Panc1 (cell line): ENCODE results near the gene MDN1. TPM values are rescaled to one million over a fixed set of nuclear protein-coding genes. Genes with fewer than 3 reads are reported as not detected.

ENCODE experiments used
- ATAC-seq: fragments of 200-7000 bp; cut with Tn5 transposase; 2 replicates; pipeline ENCODE4 v1.9.1; 2020; ENCODE audit warnings: mild to moderate bottlenecking, moderate library complexity
- BruUV-seq: library from RNA; stranded (reverse); fragments of 400-500 nt; replicated peaks from 2 replicates; lab custom pipeline; 2021; lab: Mats Ljungman, UMichigan
- CTCF ChIA-PET: fragments of 300-600 bp; sonication (Branson Sonifier 250); formaldehyde crosslinking; loops from one replicate; lab custom pipeline; 2022; ENCODE audit warnings: antibody characterized with exemption; lab: Charles Lee
- POLR2A ChIA-PET: fragments of 300-600 bp; sonication (Branson Sonifier 250); formaldehyde crosslinking; loops from one replicate; lab custom pipeline; 2022; ENCODE audit warnings: antibody characterized with exemption; lab: Charles Lee
- DNase-seq: peaks from one replicate; pipeline ENCODE4 v3.0.0-alpha.2; 2010; ENCODE audit warnings: low read depth, low spot score
- H3K27ac ChIP-seq: 2 replicates; pipeline ENCODE4 v1.5.1; 2011; ENCODE audit warnings: mild to moderate bottlenecking, low read length, inconsistent platforms
- H3K27me3 ChIP-seq: fragments of 200-500 bp; sonication (Bioruptor generic); 2 replicates; pipeline ENCODE4 v1.6.0; 2014; ENCODE audit warnings: low read length, inconsistent platforms; ENCODE audit not compliant: control insufficient read depth, insufficient read depth
- H3K36me3 ChIP-seq: fragments of 200-500 bp; sonication (Bioruptor generic); 2 replicates; pipeline ENCODE4 v1.5.1; 2014; ENCODE audit warnings: inconsistent platforms, mild to moderate bottlenecking, low read length, moderate library complexity; ENCODE audit not compliant: control insufficient read depth, insufficient read depth
- H3K4me1 ChIP-seq: 2 replicates; pipeline ENCODE4 v1.5.1; 2011; ENCODE audit warnings: inconsistent platforms, mild to moderate bottlenecking, low read length, moderate library complexity; ENCODE audit not compliant: control insufficient read depth, insufficient read depth
- H3K4me3 ChIP-seq, 2 experiments: 2 replicates each; pipeline ENCODE4 v1.5.1; 2011 to 2012; ENCODE audit warnings: low read depth in 2 of 2, low read length in 2 of 2, mild to moderate bottlenecking in 2 of 2, inconsistent platforms in 1 of 2, moderate library complexity in 1 of 2
- H3K9me3 ChIP-seq: fragments of 200-500 bp; sonication (Bioruptor generic); 2 replicates; pipeline ENCODE4 v1.5.1; 2014; ENCODE audit warnings: low read depth, mild to moderate bottlenecking, inconsistent platforms, low read length, moderate library complexity; ENCODE audit not compliant: control insufficient read depth, insufficient read depth
- POLR2AphosphoS5 ChIP-seq: IDR thresholded peaks from 2 replicates; pipeline ENCODE4 v1.6.1; 2012; ENCODE audit warnings: mild to moderate bottlenecking, low read depth, low read length, moderate library complexity
- TCF7L2 ChIP-seq: IDR thresholded peaks from 2 replicates; pipeline ENCODE4 v1.6.1; 2011; ENCODE audit warnings: mild to moderate bottlenecking, low read depth, low read length, inconsistent platforms
- in situ Hi-C: cut with HindIII; loops from 2 replicates; pipeline ENCODE4 v1.10.0; 2016; ENCODE audit warnings: low sequenced_read_pairs, low pct_unique_long_range_greater_than_20kb
- intact Hi-C: fragments of 100-400 bp; cut with micrococcal nuclease; formaldehyde crosslinking; loops from one replicate; pipeline ENCODE4 v1.10.0; 2022; ENCODE audit not compliant: unreplicated experiment
- total RNA-seq: library from RNA; stranded (reverse); gene quantifications from one replicate; pipeline ENCODE4 v1.2.1, GENCODE V29; 2021; ENCODE audit not compliant: unreplicated experiment
- TF ChIP-seq, protein P1 (sequence below): fragments of 450-650 bp; IDR thresholded peaks from 2 replicates; pipeline ENCODE4 v1.5.1; 2017; ENCODE audit warnings: mild to moderate bottlenecking
- TF ChIP-seq, protein P2 (sequence below), 2 experiments: IDR thresholded peaks; 2 replicates each; pipeline ENCODE4 v1.6.1; 2011 to 2012; ENCODE audit warnings: low read depth in 2 of 2, control low read depth in 1 of 2, low read length in 1 of 2, mild to moderate bottlenecking in 1 of 2, moderate library complexity in 1 of 2; ENCODE audit not compliant: insufficient read depth in 1 of 2

MDN1 gene
- total RNA-seq, 1 experiment from 2014 or later, result 47.8 TPM

DNA sequence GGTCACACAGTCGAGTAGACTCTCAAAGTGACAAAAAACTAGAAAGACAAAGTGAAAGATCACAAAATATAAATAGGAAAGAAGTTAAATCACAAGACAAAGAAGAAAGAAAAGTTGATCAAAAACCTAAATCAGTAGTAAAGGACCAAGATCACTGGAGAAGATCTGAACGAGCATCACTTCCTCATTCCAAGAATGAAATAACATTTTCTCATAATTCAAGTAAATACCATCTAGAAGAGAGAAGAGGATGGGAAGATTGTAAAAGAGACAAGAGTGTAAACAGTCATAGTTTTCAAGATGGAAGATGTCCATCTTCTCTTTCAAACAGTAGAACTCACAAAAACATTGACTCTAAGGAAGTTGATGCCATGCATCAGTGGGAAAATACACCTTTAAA lies 43.1 kb upstream of the MDN1 start:
- ChIA-PET CTCF (no interaction called here), POLR2A (no interaction called here)
- intact Hi-C loops, result no loop called here
- Histone ChIP-seq H3K4me1 (no peaks in the 10 kb centered on the region), H3K27ac (no peak overlapping the region), H3K9me3 (no peaks in the 10 kb centered on the region; the same call in 1 of the 2 replicates), H3K4me3 (no peak overlapping the region), H3K27me3 (no peaks in the 10 kb centered on the region), H3K36me3 (peaks cover 13% of the 10 kb centered on the region)
- TF ChIP-seq, protein P1, sequence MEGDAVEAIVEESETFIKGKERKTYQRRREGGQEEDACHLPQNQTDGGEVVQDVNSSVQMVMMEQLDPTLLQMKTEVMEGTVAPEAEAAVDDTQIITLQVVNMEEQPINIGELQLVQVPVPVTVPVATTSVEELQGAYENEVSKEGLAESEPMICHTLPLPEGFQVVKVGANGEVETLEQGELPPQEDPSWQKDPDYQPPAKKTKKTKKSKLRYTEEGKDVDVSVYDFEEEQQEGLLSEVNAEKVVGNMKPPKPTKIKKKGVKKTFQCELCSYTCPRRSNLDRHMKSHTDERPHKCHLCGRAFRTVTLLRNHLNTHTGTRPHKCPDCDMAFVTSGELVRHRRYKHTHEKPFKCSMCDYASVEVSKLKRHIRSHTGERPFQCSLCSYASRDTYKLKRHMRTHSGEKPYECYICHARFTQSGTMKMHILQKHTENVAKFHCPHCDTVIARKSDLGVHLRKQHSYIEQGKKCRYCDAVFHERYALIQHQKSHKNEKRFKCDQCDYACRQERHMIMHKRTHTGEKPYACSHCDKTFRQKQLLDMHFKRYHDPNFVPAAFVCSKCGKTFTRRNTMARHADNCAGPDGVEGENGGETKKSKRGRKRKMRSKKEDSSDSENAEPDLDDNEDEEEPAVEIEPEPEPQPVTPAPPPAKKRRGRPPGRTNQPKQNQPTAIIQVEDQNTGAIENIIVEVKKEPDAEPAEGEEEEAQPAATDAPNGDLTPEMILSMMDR, result no peak
- TF ChIP-seq POLR2AphosphoS5, result no peak
- no peak for TF ChIP-seq TCF7L2
- TF ChIP-seq, protein P2, sequence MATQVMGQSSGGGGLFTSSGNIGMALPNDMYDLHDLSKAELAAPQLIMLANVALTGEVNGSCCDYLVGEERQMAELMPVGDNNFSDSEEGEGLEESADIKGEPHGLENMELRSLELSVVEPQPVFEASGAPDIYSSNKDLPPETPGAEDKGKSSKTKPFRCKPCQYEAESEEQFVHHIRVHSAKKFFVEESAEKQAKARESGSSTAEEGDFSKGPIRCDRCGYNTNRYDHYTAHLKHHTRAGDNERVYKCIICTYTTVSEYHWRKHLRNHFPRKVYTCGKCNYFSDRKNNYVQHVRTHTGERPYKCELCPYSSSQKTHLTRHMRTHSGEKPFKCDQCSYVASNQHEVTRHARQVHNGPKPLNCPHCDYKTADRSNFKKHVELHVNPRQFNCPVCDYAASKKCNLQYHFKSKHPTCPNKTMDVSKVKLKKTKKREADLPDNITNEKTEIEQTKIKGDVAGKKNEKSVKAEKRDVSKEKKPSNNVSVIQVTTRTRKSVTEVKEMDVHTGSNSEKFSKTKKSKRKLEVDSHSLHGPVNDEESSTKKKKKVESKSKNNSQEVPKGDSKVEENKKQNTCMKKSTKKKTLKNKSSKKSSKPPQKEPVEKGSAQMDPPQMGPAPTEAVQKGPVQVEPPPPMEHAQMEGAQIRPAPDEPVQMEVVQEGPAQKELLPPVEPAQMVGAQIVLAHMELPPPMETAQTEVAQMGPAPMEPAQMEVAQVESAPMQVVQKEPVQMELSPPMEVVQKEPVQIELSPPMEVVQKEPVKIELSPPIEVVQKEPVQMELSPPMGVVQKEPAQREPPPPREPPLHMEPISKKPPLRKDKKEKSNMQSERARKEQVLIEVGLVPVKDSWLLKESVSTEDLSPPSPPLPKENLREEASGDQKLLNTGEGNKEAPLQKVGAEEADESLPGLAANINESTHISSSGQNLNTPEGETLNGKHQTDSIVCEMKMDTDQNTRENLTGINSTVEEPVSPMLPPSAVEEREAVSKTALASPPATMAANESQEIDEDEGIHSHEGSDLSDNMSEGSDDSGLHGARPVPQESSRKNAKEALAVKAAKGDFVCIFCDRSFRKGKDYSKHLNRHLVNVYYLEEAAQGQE (IDR thresholded peaks at IDR 0.05; ENCODE audit: insufficient read depth in 1 of 2, low read depth in 2 of 2, low read length in 1 of 2), result no peak
- no peak for ATAC-seq
- TSS peak; percentile 67 for BruUV-seq
- DNase-seq, result no peak
- in situ Hi-C loops, result no loop called here

DNA sequence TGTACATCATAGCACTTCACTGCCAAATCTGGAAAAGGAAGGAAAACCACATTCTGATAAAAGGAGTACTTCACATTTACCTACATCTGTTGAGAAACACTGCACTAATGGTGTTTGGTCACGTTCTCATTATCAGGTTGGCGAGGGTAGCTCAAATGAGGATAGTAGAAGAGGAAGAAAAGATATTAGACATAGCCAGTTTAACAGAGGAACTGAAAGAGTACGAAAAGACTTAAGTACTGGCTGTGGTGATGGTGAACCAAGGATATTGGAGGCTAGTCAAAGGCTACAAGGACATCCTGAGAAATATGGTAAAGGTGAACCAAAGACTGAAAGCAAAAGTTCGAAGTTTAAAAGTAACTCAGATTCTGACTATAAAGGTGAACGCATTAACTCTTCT lies 42.7 kb upstream of the MDN1 start:
- no peak for DNase-seq
- TF ChIP-seq, protein P1, result no peak
- TF ChIP-seq, protein P2 (IDR thresholded peaks at IDR 0.05; ENCODE audit: insufficient read depth in 1 of 2, low read depth in 2 of 2, low read length in 1 of 2), result no peak
- BruUV-seq, result no TSS peak
- ChIA-PET CTCF (no interaction called here), POLR2A (no interaction called here)
- Histone ChIP-seq H3K36me3 (peaks cover 11% of the 10 kb centered on the region), H3K4me1 (no peaks in the 10 kb centered on the region), H3K9me3 (no peaks in the 10 kb centered on the region; the same call in 1 of the 2 replicates), H3K27me3 (no peaks in the 10 kb centered on the region), H3K4me3 (no peak overlapping the region), H3K27ac (no peak overlapping the region)
- ATAC-seq, result no peak
- in situ Hi-C loops, result no loop called here
- intact Hi-C loops, result no loop called here
